Prostate gland (tissue), 2 donors: ENCODE measurements around the gene FHIT. TPM values are rescaled to one million over a fixed set of nuclear protein-coding genes. Genes with fewer than 3 reads are reported as not detected.

Experiments
- DNase-seq: peaks from one replicate; pipeline ENCODE4 v3.0.0-alpha.2; 2019; ENCODE audit warnings: low spot score
- H3K27ac ChIP-seq, 2 donors: fragments of 200-600 bp; sonication (generic); 2 replicates each; pipeline ENCODE4 v1.5.1; 2017 to 2019
- H3K27me3 ChIP-seq: fragments of 200-600 bp; sonication (generic); replicated peaks from 2 replicates; pipeline ENCODE4 v1.5.1; 2019; ENCODE audit not compliant: insufficient read depth
- H3K36me3 ChIP-seq, 2 donors: fragments of 200-600 bp; sonication (generic); 1 replicate in 1 of 2; 2 replicates in 1 of 2; pipeline versions ENCODE4 v1.5.1 to v1.8.1; 2017 to 2019
- H3K4me1 ChIP-seq: fragments of 200-600 bp; sonication (generic); replicated peaks from 2 replicates; pipeline ENCODE4 v1.5.1; 2019
- H3K4me3 ChIP-seq, 2 donors: fragments of 200-600 bp; sonication (generic); 2 replicates each; pipeline ENCODE4 v1.5.1; 2017 to 2019
- H3K9me3 ChIP-seq: fragments of 200-600 bp; sonication (generic); 2 replicates; pipeline ENCODE4 v1.5.1; 2017
- POLR2A ChIP-seq: fragments of 450-650 bp; IDR thresholded peaks from one replicate; pipeline ENCODE4 v1.6.1; 2016; ENCODE audit warnings: antibody characterized with exemption, mild to moderate bottlenecking
- POLR2AphosphoS5 ChIP-seq: sonication (generic); formaldehyde crosslinking; IDR thresholded peaks from one replicate; pipeline ENCODE4 v1.6.1; 2017; ENCODE audit warnings: antibody characterized with exemption
- WGBS: methylation state at CpG from one replicate; pipeline ENCODE4 v1.1.5; 2018; 5-methylcytosine and 5-hydroxymethylcytosine counted together
- intact Hi-C: fragments of 100-400 bp; cut with DNase I; formaldehyde crosslinking; loops from one replicate; pipeline ENCODE4 v1.14.2; 2022
- total RNA-seq, 2 donors: library from RNA; depleted of rRNA; stranded (reverse); fragments of >200 nt; gene quantifications; one replicate each; pipeline ENCODE4 v1.1.0, GENCODE V29; 2016
- TF ChIP-seq, protein P1 (sequence below), 4 experiments: fragments of 200-600 bp in 2 of 4; fragments of 450-650 bp in 2 of 4; sonication (generic) in 2 of 4; IDR thresholded peaks; 1 replicate in 3 of 4; 2 replicates in 1 of 4; pipeline ENCODE4 v1.5.1; 2016 to 2019; ENCODE audit warnings: antibody characterized with exemption in 4 of 4, mild to moderate bottlenecking in 2 of 4, moderate library complexity in 2 of 4

Gene FHIT
- total RNA-seq, 2 donors from 2014 or later, result 6.4 to 10.4 TPM

DNA sequence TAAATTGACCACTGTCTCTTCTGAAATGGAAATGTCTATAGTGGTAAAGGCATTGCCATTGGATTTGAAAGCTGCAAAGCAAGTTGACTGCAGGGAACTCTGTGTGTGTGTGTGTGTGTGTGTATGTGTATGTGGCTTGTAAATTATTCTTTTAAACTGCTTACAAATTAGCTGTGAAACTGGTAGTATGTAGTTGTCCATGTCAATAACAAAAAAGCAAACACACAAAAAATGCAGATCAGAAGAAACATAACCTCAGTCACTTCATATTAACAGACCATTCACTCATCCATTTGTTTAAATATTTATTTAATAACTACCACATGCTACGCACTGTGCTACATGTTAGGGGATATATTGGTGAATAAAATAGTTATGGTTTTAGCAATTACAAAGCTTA is 837.7 kb downstream of the FHIT start:
- no peaks in the 10 kb centered on the region for H3K27me3 ChIP-seq
- no peaks in the 10 kb centered on the region for H3K4me1 ChIP-seq
- H3K4me3 ChIP-seq, result no peak overlapping the region
- H3K36me3 ChIP-seq, result no peaks in the 10 kb centered on the region
- TF ChIP-seq POLR2A (no peak), POLR2AphosphoS5 (no peak)
- TF ChIP-seq, protein P1, sequence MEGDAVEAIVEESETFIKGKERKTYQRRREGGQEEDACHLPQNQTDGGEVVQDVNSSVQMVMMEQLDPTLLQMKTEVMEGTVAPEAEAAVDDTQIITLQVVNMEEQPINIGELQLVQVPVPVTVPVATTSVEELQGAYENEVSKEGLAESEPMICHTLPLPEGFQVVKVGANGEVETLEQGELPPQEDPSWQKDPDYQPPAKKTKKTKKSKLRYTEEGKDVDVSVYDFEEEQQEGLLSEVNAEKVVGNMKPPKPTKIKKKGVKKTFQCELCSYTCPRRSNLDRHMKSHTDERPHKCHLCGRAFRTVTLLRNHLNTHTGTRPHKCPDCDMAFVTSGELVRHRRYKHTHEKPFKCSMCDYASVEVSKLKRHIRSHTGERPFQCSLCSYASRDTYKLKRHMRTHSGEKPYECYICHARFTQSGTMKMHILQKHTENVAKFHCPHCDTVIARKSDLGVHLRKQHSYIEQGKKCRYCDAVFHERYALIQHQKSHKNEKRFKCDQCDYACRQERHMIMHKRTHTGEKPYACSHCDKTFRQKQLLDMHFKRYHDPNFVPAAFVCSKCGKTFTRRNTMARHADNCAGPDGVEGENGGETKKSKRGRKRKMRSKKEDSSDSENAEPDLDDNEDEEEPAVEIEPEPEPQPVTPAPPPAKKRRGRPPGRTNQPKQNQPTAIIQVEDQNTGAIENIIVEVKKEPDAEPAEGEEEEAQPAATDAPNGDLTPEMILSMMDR (IDR thresholded peaks at IDR 0.05), result no peak
- 87% methylated on average over 1 of the region's 1 CpG for WGBS
- H3K9me3 ChIP-seq, result no peaks in the 10 kb centered on the region
- intact Hi-C loops, result no loop called here
- no peak for DNase-seq
- no peak overlapping the region for H3K27ac ChIP-seq

DNA sequence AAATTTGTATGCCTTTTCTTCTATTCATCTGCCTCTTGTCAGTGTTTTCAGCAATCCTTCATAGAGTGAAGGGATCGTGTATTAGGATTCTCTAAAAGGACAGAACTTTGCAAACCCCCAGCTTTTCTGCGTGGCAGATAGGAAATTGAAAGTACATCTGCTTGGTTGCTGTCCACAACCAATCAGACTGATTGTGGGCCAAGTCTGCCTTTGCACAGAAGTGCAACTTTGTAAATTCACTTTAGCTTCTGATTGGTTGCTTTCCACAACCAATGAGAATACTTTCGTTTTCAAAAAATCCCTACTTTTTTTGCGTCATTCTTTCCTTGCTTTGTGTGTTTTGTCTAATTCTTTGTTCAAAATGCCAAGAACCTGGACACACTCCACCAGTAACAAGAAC is 847.4 kb downstream of the FHIT start:
- no peak for DNase-seq
- intact Hi-C loops, result no loop called here
- H3K9me3 ChIP-seq, result no peaks in the 10 kb centered on the region
- no peak overlapping the region for H3K4me3 ChIP-seq
- WGBS, result 80% methylated on average over 4 of the region's 4 CpGs
- no peak overlapping the region for H3K27ac ChIP-seq
- H3K4me1 ChIP-seq, result no peaks in the 10 kb centered on the region
- no peaks in the 10 kb centered on the region for H3K36me3 ChIP-seq
- TF ChIP-seq POLR2AphosphoS5, result no peak
- TF ChIP-seq POLR2A, result no peak
- H3K27me3 ChIP-seq, result no peaks in the 10 kb centered on the region

DNA sequence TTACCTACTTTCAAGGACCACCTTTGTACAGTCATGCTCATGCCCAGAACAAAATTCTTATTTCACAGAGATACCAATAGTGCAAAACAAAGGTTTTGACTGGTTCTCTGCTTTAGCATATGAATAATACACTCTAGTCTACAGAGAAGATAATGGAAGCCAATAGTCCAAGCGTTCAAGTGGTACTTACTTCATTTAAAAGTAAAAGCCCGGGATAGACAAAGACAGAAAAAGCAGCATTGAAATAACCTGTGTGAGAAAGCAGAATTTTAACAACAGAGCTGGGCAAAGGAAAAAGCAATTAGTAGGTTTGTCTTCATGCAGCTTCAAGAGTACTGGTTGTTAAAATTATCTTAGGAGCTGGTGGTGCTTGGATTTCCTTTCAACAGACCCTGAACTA is 848.3 kb downstream of the FHIT start:
- Histone ChIP-seq H3K36me3 (no peaks in the 10 kb centered on the region), H3K4me1 (no peaks in the 10 kb centered on the region), H3K27me3 (no peaks in the 10 kb centered on the region), H3K9me3 (no peaks in the 10 kb centered on the region), H3K27ac (no peak overlapping the region), H3K4me3 (no peak overlapping the region)
- 96% methylated on average over 2 of the region's 2 CpGs for WGBS
- intact Hi-C loops, result no loop called here
- DNase-seq, result no peak
- TF ChIP-seq, protein P1 (IDR thresholded peaks at IDR 0.05), result no peak
- TF ChIP-seq POLR2AphosphoS5, result no peak
- no peak for TF ChIP-seq POLR2A

DNA sequence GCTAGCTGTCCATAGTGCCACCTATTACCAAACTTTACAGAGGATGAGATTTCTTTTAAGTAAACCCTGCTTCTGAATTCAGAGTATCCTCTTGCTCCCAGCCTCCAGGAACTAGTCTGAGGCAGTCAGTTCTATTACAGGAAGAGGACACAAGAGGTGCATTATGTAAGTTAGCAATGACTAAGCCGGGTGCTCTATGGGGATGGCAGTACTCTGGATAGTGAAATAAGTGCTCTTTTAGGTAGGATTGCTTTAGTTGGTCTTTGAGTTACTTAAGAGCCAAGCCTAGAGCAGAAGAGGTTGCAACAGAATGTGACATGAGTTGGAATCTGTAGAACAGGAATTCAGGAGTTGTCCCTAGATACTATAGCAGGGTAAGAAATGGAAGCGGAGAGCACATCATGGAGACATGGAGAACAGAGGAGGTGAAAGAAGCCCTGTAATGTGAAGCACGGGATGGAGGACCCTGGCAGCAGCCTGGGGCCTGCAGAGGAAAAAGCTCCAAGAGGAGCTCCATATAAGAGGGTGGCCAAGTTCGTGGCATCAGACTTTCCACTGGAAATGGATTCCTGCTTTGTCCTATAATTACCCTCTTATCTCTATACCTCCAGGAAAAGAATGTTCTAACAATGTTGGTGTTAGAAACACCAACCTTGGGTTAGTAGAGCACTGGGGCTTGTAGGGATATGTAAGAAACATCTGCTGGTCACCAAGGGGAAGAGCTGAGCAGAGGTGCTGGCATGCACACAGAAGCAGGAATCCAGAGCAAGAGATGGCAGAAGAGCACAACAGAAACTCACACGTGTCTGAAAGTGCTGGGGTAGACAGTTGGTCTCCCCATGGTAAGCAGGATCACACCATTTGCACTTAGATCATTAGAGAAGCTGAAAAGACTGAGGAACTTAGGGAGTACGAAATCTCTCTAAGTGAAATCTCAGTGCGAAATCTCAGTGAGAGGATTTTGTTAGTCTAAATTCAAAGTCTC is 851.1 kb downstream of the FHIT start:
- intact Hi-C loops, result no loop called here
- Histone ChIP-seq H3K4me3 (no peak overlapping the region), H3K27ac (no peak overlapping the region), H3K36me3 (no peaks in the 10 kb centered on the region), H3K27me3 (no peaks in the 10 kb centered on the region), H3K9me3 (no peaks in the 10 kb centered on the region), H3K4me1 (no peaks in the 10 kb centered on the region)
- WGBS, result 90% methylated on average over 6 of the region's 7 CpGs
- TF ChIP-seq POLR2AphosphoS5, result no peak
- no peak for TF ChIP-seq POLR2A
- TF ChIP-seq, protein P1 (IDR thresholded peaks at IDR 0.05), result no peak
- no peak for DNase-seq

DNA sequence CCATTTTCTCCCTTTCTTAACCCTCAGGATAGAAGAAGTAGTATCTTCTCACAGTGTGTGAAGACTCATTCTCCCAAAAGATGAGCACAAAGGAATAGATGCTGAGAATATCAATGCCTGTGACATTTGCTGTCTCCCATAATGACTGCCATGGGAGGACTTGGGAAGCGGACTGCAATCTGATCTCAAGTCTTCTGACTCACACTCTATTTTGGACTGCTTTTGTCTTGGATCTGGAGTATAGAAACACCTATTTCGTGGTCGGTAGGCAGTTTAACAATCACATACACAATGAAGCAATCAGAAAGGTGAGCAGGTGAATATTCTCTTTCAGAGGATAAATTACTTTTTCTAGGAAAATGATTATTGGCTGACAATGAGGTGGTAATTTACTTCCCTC is 852.0 kb downstream of the FHIT start:
- no peak for DNase-seq
- Histone ChIP-seq H3K4me1 (no peaks in the 10 kb centered on the region), H3K27ac (no peak overlapping the region), H3K9me3 (no peaks in the 10 kb centered on the region), H3K27me3 (no peaks in the 10 kb centered on the region), H3K36me3 (no peaks in the 10 kb centered on the region), H3K4me3 (no peak overlapping the region)
- 37% methylated on average over 3 of the region's 3 CpGs for WGBS
- intact Hi-C loops, result no loop called here
- TF ChIP-seq POLR2AphosphoS5 (no peak), POLR2A (no peak)
- TF ChIP-seq, protein P1 (IDR thresholded peaks at IDR 0.05), result no peak
